GM12878 (cell line): ENCODE results near the gene UNC5B. TPM values are rescaled to one million over a fixed set of nuclear protein-coding genes. Genes with fewer than 3 reads are reported as not detected.

ENCODE experiments used
- ATAC-seq: fragments of 200-7000 bp; cut with Tn5 transposase; 3 replicates; pipeline ENCODE4 v1.9.1; 2020; ENCODE audit warnings: mild to moderate bottlenecking, moderate library complexity
- BruUV-seq: library from RNA; stranded (reverse); fragments of 400-500 nt; replicated peaks from 2 replicates; lab custom pipeline; 2021; lab: Mats Ljungman, UMichigan
- CTCF ChIA-PET: fragments of 300-600 bp; sonication (Branson Sonifier 250); formaldehyde crosslinking; extraction: SDS; loops from one replicate; lab custom pipeline; 2021; ENCODE audit warnings: inconsistent platforms; lab: Yijun Ruan, JAX
- POLR2A ChIA-PET: fragments of 350-600 bp; formaldehyde crosslinking; extraction: SDS; loops from one replicate; lab custom pipeline; 2021; ENCODE audit warnings: inconsistent platforms; lab: Charles Lee
- RAD21 ChIA-PET: fragments of 300-600 bp; sonication (Branson Sonifier 250); formaldehyde crosslinking; loops from one replicate; lab custom pipeline; 2023; ENCODE audit warnings: antibody characterized with exemption; ENCODE audit not compliant: unreplicated experiment; lab: Charles Lee
- SMC1A ChIA-PET: fragments of 300-600 bp; sonication (Branson Sonifier 250); formaldehyde crosslinking; loops from one replicate; lab custom pipeline; 2023; ENCODE audit not compliant: unreplicated experiment, uncharacterized antibody; lab: Charles Lee
- DNase-seq: peaks from one replicate; pipeline ENCODE4 v3.0.0-alpha.2; 2011; ENCODE audit warnings: low read depth, low spot score
- FAIRE-seq: peaks from 3 replicates; lab custom pipeline; 2011; peaks lifted over from hg19 to GRCh38; lab: Jason Lieb, UNC
- H2AFZ ChIP-seq: 2 replicates; pipeline ENCODE4 v1.6.0; 2011; ENCODE audit warnings: low read depth, low read length, control low read depth; ENCODE audit not compliant: control insufficient read depth
- H3K27ac ChIP-seq: 2 replicates; pipeline ENCODE4 v1.5.1; 2011; ENCODE audit warnings: control low read depth; ENCODE audit not compliant: control insufficient read depth, insufficient read depth
- H3K27me3 ChIP-seq, 2 experiments: replicated peaks in 1 of 2; 2 replicates each; pipeline versions ENCODE4 v1.6.0 to v1.6.1; 2011; ENCODE audit warnings: low read length in 1 of 2; ENCODE audit not compliant: control insufficient read depth in 2 of 2, insufficient read depth in 2 of 2
- H3K36me3 ChIP-seq, 2 experiments: 2 replicates each; pipeline ENCODE4 v1.5.1; 2011; ENCODE audit warnings: low read length in 1 of 2; ENCODE audit not compliant: control insufficient read depth in 2 of 2, insufficient read depth in 2 of 2
- H3K4me1 ChIP-seq: 2 replicates; pipeline ENCODE4 v1.6.1; 2011; ENCODE audit warnings: mild to moderate bottlenecking, low read length, moderate library complexity, mixed read lengths; ENCODE audit not compliant: control insufficient read depth, insufficient read depth
- H3K4me2 ChIP-seq: 2 replicates; pipeline ENCODE4 v1.6.0; 2011; ENCODE audit warnings: control low read depth; ENCODE audit not compliant: control insufficient read depth, insufficient read depth
- H3K4me3 ChIP-seq: fragments of 200-600 bp; sonication (generic); 2 replicates; pipeline ENCODE4 v1.5.1; 2016
- H3K79me2 ChIP-seq: 2 replicates; pipeline ENCODE4 v1.6.0; 2011; ENCODE audit warnings: low read length; ENCODE audit not compliant: control insufficient read depth, insufficient read depth
- H3K9ac ChIP-seq: 2 replicates; pipeline ENCODE4 v1.8.0; 2011; ENCODE audit warnings: low read length, control low read depth, mixed read lengths; ENCODE audit not compliant: control insufficient read depth, insufficient read depth
- H3K9me3 ChIP-seq: replicated peaks from 3 replicates; pipeline ENCODE4 v1.5.1; 2011; ENCODE audit warnings: mild to moderate bottlenecking, low read length; ENCODE audit not compliant: control insufficient read depth, insufficient read depth
- H4K20me1 ChIP-seq: 2 replicates; pipeline ENCODE4 v1.6.0; 2011; ENCODE audit not compliant: control insufficient read depth, insufficient read depth
- GABPA ChIP-seq: IDR thresholded peaks from 2 replicates; pipeline ENCODE4 v1.6.1; 2014; ENCODE audit warnings: antibody characterized with exemption, low read depth, mild to moderate bottlenecking, inconsistent platforms
- NRF1 ChIP-seq: conservative IDR thresholded peaks from 2 replicates; pipeline ENCODE4 v1.6.1; 2011; ENCODE audit warnings: mild to moderate bottlenecking, low read depth, low read length, improper control_type of control experiment
- PML ChIP-seq: IDR thresholded peaks from 2 replicates; pipeline ENCODE4 v1.6.1; 2012; ENCODE audit warnings: low read length, inconsistent platforms
- SUZ12 ChIP-seq: fragments of 200-600 bp; sonication (generic); IDR thresholded peaks from one replicate; pipeline ENCODE4 v1.6.1; 2018; ENCODE audit warnings: antibody characterized with exemption, mild to moderate bottlenecking; ENCODE audit not compliant: unreplicated experiment
- WGBS: methylation state at CpG from one replicate; pipeline ENCODE4 v1.1.6; 2016; ENCODE audit warnings: low lambda C conversion rate; ENCODE audit not compliant: insufficient replicate concordance, insufficient coverage; ENCODE audit errors: missing lambda C conversion rate; 5-methylcytosine and 5-hydroxymethylcytosine counted together
- in situ Hi-C: fragments of 300-500 bp; cut with MboI; formaldehyde crosslinking; loops from 9 replicates; pipeline ENCODE4 v1.14.3; 2018; ENCODE audit warnings: mixed read lengths
- intact Hi-C: fragments of 100-400 bp; cut with micrococcal nuclease; formaldehyde crosslinking; loops from one replicate; pipeline ENCODE4 v1.14.2; 2022; ENCODE audit not compliant: unreplicated experiment
- polyA plus RNA-seq, 11 experiments: library from polyadenylated mRNA; depleted of rRNA in 4 of 11; unstranded in 6 of 11; stranded (reverse) in 5 of 11; fragments of >200 nt; fragmentation: Nextera tagmentation in 4 of 11; fragmentation: Illumina TruSeq in 1 of 11; extraction: Ambion mirVana in 4 of 11; extraction: Trizol in 1 of 11; gene quantifications; 1 replicate in 1 of 11; 2 replicates in 10 of 11; pipeline versions ENCODE4 v1.2.1 to v1.2.3, GENCODE V29; 2011 to 2016; ENCODE audit warnings: inconsistent platforms in 2 of 11, missing spikeins in 2 of 11, low read depth in 1 of 11
- total RNA-seq, 4 experiments: library from RNA; depleted of rRNA in 3 of 4; stranded (reverse); fragments of >200 nt in 3 of 4; fragmentation: Illumina TruSeq in 1 of 4; extraction: Trizol in 1 of 4; gene quantifications; 2 replicates each; pipeline versions ENCODE4 v1.2.1 to v1.2.3, GENCODE V29; 2013 to 2021
- TF ChIP-seq, protein P1 (sequence below): fragments of 450-650 bp; IDR thresholded peaks from 2 replicates; pipeline ENCODE4 v1.6.1; 2016; ENCODE audit warnings: mild to moderate bottlenecking, moderate library complexity, borderline replicate concordance

UNC5B gene
- total and polyA plus RNA-seq, 10 of the 15 experiments (the other 5 are each of a cell fraction or from before 2014, with no cell fraction given) = 0.03 to 0.08 TPM; not detected in 8

GRCh38 chr10:71179382-71179781 is 33.0 kb upstream of the UNC5B start (continued):
- TF ChIP-seq NRF1 (no peak), GABPA (no peak), SUZ12 (no peak)
- TF ChIP-seq, protein P1, sequence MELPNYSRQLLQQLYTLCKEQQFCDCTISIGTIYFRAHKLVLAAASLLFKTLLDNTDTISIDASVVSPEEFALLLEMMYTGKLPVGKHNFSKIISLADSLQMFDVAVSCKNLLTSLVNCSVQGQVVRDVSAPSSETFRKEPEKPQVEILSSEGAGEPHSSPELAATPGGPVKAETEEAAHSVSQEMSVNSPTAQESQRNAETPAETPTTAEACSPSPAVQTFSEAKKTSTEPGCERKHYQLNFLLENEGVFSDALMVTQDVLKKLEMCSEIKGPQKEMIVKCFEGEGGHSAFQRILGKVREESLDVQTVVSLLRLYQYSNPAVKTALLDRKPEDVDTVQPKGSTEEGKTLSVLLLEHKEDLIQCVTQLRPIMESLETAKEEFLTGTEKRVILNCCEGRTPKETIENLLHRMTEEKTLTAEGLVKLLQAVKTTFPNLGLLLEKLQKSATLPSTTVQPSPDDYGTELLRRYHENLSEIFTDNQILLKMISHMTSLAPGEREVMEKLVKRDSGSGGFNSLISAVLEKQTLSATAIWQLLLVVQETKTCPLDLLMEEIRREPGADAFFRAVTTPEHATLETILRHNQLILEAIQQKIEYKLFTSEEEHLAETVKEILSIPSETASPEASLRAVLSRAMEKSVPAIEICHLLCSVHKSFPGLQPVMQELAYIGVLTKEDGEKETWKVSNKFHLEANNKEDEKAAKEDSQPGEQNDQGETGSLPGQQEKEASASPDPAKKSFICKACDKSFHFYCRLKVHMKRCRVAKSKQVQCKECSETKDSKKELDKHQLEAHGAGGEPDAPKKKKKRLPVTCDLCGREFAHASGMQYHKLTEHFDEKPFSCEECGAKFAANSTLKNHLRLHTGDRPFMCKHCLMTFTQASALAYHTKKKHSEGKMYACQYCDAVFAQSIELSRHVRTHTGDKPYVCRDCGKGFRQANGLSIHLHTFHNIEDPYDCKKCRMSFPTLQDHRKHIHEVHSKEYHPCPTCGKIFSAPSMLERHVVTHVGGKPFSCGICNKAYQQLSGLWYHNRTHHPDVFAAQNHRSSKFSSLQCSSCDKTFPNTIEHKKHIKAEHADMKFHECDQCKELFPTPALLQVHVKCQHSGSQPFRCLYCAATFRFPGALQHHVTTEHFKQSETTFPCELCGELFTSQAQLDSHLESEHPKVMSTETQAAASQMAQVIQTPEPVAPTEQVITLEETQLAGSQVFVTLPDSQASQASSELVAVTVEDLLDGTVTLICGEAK = no peak

- no peaks in the 10 kb centered on the region for H3K4me1 ChIP-seq
- H3K27me3 ChIP-seq = peaks cover 0 to 2% of the 10 kb centered on the region in 2 experiments; a peak in 3 of 4 replicates
- ChIA-PET SMC1A (no interaction called here), POLR2A (no interaction called here), CTCF (no interaction called here), RAD21 (no interaction called here)
- H3K9ac ChIP-seq = no peak overlapping the region
- no peak overlapping the region for H3K4me3 ChIP-seq
- in situ Hi-C loops = no loop called here
- DNase-seq (no peak), ATAC-seq (no peak), FAIRE-seq (no peak)
- no peaks in the 10 kb centered on the region for H3K79me2 ChIP-seq
- H2AFZ ChIP-seq = no peak overlapping the region
- no peak for TF ChIP-seq PML
- no peak overlapping the region for H3K4me2 ChIP-seq
- intact Hi-C loops = no loop called here
- WGBS = 21% methylated on average over 6 of the region's 6 CpGs
- no peak overlapping the region for H3K27ac ChIP-seq
- no TSS peak for BruUV-seq
- no peaks in the 10 kb centered on the region for H3K36me3 ChIP-seq
- H3K9me3 ChIP-seq = no peaks in the 10 kb centered on the region
- no peaks in the 10 kb centered on the region for H4K20me1 ChIP-seq
These were observed 27.9 kb upstream of the UNC5B start for GRCh38 chr10:71184421-71184820.
